K562 treated with DMSO at 1 percent for 48 hours (cell line): ENCODE measurements around the gene BCL2L13. TPM values are rescaled to one million over a fixed set of nuclear protein-coding genes. Genes with fewer than 3 reads are reported as not detected.

Experiments used
- total RNA-seq: library from RNA; unstranded; fragments of 300-600 nt; gene quantifications from 2 replicates; pipeline ENCODE4 v1.2.3, GENCODE V29; 2022; ENCODE audit warnings: low replicate concordance; ENCODE audit errors: extremely low read depth

The BCL2L13 gene, protein sequence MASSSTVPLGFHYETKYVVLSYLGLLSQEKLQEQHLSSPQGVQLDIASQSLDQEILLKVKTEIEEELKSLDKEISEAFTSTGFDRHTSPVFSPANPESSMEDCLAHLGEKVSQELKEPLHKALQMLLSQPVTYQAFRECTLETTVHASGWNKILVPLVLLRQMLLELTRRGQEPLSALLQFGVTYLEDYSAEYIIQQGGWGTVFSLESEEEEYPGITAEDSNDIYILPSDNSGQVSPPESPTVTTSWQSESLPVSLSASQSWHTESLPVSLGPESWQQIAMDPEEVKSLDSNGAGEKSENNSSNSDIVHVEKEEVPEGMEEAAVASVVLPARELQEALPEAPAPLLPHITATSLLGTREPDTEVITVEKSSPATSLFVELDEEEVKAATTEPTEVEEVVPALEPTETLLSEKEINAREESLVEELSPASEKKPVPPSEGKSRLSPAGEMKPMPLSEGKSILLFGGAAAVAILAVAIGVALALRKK
- total RNA-seq, result not detected in 2 replicates

DNA sequence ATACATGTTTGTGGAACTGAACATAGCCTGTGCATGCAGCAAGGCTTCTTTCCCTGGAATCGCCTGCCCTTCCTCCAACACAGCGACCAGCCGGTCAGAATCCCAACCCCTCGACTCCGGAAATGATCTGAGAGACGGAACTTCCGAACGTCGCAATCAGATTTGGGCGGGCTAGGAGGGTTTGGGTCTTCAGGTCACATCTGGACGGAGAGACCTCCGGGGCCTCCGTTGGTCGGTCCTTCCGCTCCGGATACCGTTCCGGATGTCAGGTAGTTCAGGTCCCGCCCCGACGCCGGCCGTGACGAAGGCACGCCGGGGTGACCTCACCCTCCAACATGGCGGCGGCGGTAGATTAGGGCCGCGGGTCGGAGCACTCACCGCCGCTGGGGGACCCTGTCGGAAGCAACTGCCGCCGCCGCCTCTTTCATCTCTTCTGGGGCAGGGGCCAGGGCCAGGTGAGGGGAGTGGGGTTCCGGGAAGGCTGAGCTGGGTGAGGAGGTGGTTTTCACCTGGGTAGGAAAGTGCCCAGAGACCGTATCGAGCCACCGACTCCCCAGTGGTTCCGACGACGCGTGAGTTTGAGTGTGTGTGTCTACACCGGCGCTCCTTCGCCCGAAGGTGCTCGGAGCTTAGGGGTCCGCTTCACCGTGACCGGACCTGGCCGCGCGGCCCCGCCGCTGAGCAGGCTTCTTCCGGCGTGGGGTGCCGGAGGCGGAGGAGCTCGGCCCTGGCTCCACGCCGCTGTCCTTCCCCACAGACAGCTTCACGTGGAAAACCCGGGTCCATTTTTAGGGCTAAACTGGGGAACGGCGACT lies at the start of gene BCL2L13:
TSS of gene BCL2L13 (plus strand) at position 326 of the 815 bp plus-strand sequence. CDS start 16,955 bp downstream, outside the sequence.

DNA sequence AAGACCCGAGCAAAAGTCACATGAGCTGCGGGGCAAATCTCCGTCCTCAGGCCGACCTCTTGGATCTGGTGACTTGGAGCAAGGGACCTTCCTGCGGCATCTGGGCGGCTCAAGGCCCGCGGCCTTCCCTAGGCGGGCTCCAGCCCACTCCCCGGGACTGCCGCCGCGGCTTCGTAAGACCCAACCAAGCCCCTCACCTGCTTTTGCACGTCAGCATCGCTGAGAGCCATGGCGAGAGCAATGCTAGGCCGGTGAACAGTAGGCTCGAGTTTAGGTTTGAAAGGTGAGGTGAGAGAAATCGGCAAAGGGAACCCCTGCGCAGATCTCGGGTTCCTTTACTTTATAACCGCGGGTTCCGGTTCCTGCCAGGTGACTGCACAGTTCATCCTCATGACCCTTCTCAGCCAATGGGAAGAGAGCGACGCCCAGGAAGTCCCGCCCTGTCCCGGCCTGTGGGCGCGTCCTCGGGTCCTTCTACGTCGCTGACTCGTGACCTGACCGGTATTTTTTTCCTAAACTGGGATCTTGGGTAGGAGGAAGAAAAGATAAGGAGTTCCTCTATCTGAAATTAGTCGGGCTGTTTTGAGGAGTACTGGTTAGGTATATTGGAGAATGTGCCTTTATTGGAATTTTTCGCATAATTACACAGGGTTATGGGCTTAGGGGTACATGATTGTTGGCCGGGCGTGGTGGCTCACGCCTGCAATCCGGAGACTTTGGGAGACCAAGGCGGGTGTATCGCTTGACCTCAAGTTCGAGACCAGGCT lies 10.0 kb upstream of the BCL2L13 start, which contains the start of gene ATP6V1E1:
TSS of gene ATP6V1E1 (minus strand) at position 344 of the 767 bp plus-strand sequence. CDS start at position 230, 114 bp downstream.

DNA sequence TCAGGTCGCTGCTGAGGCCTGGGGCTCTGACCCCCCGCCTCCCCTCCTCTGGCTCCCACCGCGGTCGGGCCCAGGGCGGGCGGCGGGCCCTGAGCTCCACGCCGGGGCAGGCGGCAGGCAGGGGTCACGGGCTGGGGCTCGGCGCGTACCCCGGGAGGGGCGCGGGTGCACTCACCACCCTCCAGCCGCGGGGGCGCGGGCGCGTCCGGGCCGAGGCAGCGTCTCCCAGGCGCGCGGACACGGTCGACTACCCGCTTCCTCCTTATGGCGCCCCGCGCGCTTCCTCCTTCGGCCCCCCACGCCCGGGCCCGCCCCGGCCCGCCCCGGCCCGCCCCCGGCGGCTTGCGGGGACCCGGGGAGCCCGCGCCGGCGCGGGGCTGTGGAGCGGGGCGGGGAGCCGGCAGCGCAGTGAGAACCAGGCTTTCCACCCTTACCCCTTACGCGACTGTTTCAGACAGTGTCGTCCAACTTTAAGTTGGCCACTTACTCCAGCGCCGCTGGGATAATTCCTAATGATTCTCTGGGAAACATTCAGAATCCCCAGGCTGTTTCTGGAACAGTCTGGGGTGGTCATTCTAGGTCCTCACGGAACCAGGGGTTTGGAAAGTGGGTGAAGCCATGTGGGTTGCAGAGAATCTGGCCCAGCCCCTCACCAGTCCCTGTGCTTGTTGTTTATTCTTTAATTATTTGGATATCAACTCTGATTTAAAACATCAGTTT lies 135.8 kb downstream of the BCL2L13 start, which contains the start of gene BID:
TSS of gene BID (minus strand) at position 264 of the 720 bp plus-strand sequence. CDS start 24,353 bp downstream, outside the sequence.

Other genes starting within 250 kb of the BCL2L13 start
- not detected in 2 replicates for gene SLC25A18, start 75.3 kb upstream of the BCL2L13 start, total RNA-seq
- 420 TPM in 1 of 2 replicates, not detected in the other for gene ATP6V1E1, start 10.0 kb upstream of the BCL2L13 start, total RNA-seq
- gene BID, start 135.7 kb downstream of the BCL2L13 start, total RNA-seq, result not detected in 2 replicates